ENCODE data around the gene TMEM134. TPM values are rescaled to one million over a fixed set of nuclear protein-coding genes. Genes with fewer than 3 reads are reported as not detected.
A peak's percentile ranks its signal among the peaks of the same experiment; 100 is the strongest.
"Not testable (repeated sequence)": the region's sequence is repeated elsewhere in the genome, so short reads cannot be mapped to it uniquely, and the experiment has no call there.

The TMEM134 gene
- total and polyA plus RNA-seq, 7 donors: 57.1 to 121 (median 81.7) TPM

DNA sequence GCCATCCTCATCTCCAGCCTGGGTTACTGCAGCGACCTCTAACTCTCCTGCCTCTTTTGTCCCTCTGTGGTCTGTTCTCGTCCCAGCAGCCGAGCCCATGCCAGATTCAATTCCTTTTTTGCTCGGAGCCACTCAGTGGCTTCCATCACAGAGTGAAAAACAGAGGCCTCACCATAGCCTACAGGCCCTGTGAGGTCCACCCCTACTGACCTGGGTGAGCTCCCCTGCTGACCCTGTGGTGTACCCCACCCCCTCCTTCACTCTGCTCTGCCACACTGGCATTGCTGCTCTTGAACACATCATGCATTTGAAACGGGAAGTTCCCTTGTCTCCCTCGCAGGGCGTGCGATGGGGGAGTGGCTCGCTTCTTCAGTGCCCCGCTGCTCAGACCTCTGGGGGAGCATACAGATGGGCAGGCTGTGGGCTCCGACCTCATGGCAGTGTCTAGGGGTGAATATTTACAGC, 15.8 kb upstream of the TMEM134 start:
- no peak overlapping the region for H3K4me3 ChIP-seq
- peaks cover 0 to 32% of the 10 kb centered on the region in 2 donors for H3K36me3 ChIP-seq (ENCODE audit: insufficient read depth in 1 of 2, low read depth in 1 of 2)
- TF ChIP-seq CTCF (IDR thresholded peaks at IDR 0.05): no peak
- H3K27ac ChIP-seq: no peak overlapping the region
- H3K4me1 ChIP-seq: peaks cover 11% of the 10 kb centered on the region
- H3K9me3 ChIP-seq: no peaks in the 10 kb centered on the region
- ATAC-seq (no peak), DNase-seq (no peak)
- intact Hi-C loops (cut with DNase I): no loop called here
- WGBS, 3 donors: 75 to 85% (median 79%) methylated on average over 11 of the region's 11 CpGs
- H3K27me3 ChIP-seq (ENCODE audit: insufficient read depth in 3 of 3, low read length in 2 of 3): no peaks in the 10 kb centered on the region

DNA sequence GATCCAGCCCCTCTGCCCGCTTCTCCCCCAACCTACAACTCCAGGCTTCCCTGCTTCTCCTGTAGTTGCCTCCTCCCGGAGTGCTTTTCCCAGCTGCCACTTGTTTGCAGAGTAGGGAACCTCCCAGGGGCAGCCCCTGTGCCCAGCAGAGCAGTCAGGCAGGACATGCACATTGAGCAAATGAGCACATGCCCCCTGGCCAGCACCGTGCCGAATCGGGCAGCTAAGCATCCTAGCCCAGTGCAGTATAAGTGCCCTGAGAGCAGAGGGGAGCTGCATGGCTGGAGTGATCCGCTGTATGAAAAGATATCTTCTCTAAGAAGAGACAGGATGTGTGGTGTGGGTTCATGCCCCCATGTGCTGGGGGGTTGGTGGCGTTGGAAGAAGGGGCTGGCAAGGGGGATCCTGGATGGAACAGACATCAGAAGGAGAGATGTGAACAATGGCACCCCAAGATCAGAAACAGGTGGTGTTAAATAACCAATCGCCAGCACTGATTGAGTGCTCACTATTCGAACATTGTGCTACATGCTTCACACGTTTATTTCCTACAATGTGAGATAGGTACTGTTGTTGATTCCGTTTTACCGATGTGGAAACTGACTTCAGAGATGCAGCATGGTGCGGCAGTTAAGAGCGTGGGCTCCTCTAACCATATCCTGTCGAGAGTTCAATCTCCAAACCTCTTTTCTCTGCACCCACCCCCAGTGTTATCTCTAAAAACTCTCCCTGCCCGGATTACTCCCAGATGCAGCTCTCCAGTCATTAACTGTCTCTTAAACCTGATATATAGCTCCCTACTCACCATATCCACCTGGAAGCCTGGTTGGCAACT, 15.0 kb upstream of the TMEM134 start:
- H3K9me3 ChIP-seq: no peaks in the 10 kb centered on the region
- H3K27me3 ChIP-seq (ENCODE audit: insufficient read depth in 3 of 3, low read length in 2 of 3): no peaks in the 10 kb centered on the region
- 76 to 85% (median 81%) methylated on average over 16 of the region's 16 CpGs for WGBS, 3 donors
- peak overlapping the region; percentile 5 for H3K27ac ChIP-seq
- intact Hi-C loops (cut with DNase I): no loop called here
- DNase-seq (no peak), ATAC-seq (no peak)
- H3K4me3 ChIP-seq: peak overlapping the region; percentile 75
- peaks cover 0 to 23% of the 10 kb centered on the region in 2 donors for H3K36me3 ChIP-seq (ENCODE audit: insufficient read depth in 1 of 2, low read depth in 1 of 2)
- H3K4me1 ChIP-seq: peaks cover 11% of the 10 kb centered on the region
- TF ChIP-seq CTCF (IDR thresholded peaks at IDR 0.05): no peak

DNA sequence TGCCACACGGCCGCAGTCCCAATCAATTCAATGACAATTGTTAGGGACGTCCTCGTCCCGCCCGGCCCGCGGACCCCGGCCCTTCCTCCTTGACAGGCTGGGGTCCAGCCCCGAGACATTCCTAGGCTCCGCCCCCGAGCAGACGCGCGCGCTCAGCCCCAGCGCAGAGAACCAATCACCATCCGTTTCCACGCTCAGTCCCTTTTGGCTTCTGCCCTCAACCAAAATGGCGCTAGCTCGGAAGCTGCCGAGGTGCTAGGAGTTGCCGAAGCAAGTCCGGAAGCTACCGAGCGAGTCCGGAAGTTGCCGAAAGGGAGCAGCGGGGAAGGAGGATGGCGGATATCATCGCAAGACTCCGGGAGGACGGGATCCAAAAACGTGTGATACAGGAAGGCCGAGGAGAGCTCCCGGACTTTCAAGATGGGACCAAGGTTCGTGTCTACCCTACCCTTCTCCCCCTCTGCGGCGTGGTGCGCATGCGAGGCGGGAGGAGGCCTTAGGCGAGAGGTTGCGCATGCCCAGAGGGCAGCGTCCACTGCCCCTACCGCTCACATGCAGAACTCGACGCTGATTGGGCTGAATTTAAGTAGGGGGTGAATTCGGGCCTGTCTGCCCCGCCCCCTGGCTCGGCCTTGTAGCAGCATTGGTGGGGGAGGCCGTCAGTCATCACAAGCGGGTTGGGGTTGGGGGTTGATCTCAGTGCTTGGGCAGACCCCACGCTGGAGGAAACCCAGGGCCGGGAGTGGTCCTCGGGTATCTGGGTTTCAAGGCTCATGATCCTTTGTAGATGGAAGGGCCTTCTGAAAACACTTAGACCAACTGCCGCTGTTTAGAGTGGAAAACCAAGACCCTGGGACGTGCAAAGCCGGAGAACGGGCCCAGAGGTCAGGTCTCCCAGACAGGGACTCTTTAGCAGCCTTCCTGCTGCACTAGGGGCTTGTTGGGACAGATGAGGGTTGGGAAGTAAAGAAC, 14.1 kb upstream of the TMEM134 start, which contains the start of gene AIP:
TSS of gene AIP (plus strand) at position 200 of the 972 bp plus-strand sequence. CDS start at position 333, 133 bp downstream.
- H3K4me1 ChIP-seq: peaks cover 11% of the 10 kb centered on the region
- WGBS, 3 donors: 9 to 10% (median 9%) methylated on average over 58 to 60 of the region's 60 CpGs
- peak; percentile 9 for TF ChIP-seq CTCF (IDR thresholded peaks at IDR 0.05)
- ATAC-seq (peak; percentile 98 to 99 (median 98)), DNase-seq (peak; percentile 97 to 99)
- peak within 1 kb of the TSS; percentile 83 for H3K27ac ChIP-seq
- H3K4me3 ChIP-seq: peak within 1 kb of the TSS; percentile 75
- H3K9me3 ChIP-seq: no peaks in the 10 kb centered on the region
- H3K27me3 ChIP-seq (ENCODE audit: insufficient read depth in 3 of 3, low read length in 2 of 3): no peaks in the 10 kb centered on the region
- intact Hi-C loops (cut with DNase I): no loop called here
- H3K36me3 ChIP-seq (ENCODE audit: insufficient read depth in 1 of 2, low read depth in 1 of 2): peaks cover 0 to 20% of the 10 kb centered on the region in 2 donors

- 41 to 48% (median 47%) methylated on average over 19 of the region's 19 CpGs for WGBS, 3 donors
- H3K9me3 ChIP-seq: no peaks in the 10 kb centered on the region
Measured at GRCh38 chr11:67482275-67482826, 13.3 kb upstream of the TMEM134 start.

DNA sequence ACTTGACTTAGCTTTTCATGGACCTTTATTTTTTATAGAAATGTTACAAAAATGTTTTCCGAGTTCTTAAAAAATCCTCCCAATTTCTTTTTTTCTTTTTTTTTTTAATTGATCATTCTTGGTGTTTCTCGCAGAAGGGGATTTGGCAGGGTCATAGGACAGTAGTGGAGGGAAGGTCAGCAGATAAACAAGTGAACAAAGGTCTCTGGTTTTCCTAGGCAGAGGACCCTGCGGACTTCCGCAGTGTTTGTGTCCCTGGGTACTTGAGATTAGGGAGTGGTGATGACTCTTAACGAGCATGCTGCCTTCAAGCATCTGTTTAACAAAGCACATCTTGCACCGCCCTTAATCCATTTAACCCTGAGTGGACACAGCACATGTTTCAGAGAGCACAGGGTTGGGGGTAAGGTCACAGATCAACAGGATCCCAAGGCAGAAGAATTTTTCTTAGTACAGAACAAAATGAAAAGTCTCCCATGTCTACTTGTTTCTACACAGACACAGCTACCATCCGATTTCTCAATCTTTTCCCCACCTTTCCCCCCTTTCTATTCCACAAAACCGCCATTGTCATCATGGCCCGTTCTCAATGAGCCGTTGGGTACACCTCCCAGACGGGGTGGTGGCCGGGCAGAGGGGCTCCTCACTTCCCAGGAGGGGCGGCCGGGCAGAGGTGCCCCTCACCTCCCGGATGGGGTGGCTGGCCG, 8.4 kb upstream of the TMEM134 start:
- ATAC-seq; H3K9me3 ChIP-seq; H3K27ac ChIP-seq; intact Hi-C loops (cut with DNase I); H3K27me3 ChIP-seq (ENCODE audit: insufficient read depth in 3 of 3, low read length in 2 of 3); H3K4me1 ChIP-seq; H3K36me3 ChIP-seq (ENCODE audit: insufficient read depth in 1 of 2, low read depth in 1 of 2); H3K4me3 ChIP-seq; DNase-seq: not testable (repeated sequence)
- 77 to 84% (median 81%) methylated on average over 12 to 14 of the region's 16 CpGs for WGBS, 3 donors

More at GRCh38 chr11:67482275-67482826, 13.3 kb upstream of the TMEM134 start:
- DNase-seq (no peak), ATAC-seq (peak in 1 of 4 donors; percentile 18)
- peaks cover 0 to 12% of the 10 kb centered on the region in 2 donors for H3K36me3 ChIP-seq (ENCODE audit: insufficient read depth in 1 of 2, low read depth in 1 of 2)
- no peaks in the 10 kb centered on the region for H3K27me3 ChIP-seq (ENCODE audit: insufficient read depth in 3 of 3, low read length in 2 of 3)
- intact Hi-C loops (cut with DNase I): no loop called here
- H3K27ac ChIP-seq: peak overlapping the region; percentile 83
- H3K4me1 ChIP-seq: peaks cover 11% of the 10 kb centered on the region
- H3K4me3 ChIP-seq: peak overlapping the region; percentile 75
- no peak for TF ChIP-seq CTCF (IDR thresholded peaks at IDR 0.05)

DNA sequence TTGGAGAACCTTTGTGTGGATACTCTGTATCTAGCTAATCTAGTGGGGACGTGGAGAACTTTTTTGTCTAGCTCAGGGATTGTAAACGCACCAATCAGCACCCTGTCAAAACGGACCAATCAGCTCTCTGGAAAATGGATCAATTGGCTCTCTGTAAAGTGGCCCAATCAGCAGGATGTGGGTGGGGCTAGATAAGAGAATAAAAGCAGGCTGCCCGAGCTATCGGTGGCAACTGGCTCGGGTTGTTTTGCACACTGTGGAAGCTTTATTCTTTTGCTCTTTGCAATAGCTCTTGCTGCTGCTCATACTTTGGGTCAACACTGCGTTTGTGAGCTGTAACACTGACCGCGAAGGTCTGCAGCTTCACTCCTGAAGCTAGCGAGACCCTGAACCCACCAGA, 7.6 kb upstream of the TMEM134 start:
- ATAC-seq; H3K27ac ChIP-seq; H3K4me3 ChIP-seq; H3K4me1 ChIP-seq; DNase-seq; intact Hi-C loops (cut with DNase I); H3K36me3 ChIP-seq (ENCODE audit: insufficient read depth in 1 of 2, low read depth in 1 of 2); H3K27me3 ChIP-seq (ENCODE audit: insufficient read depth in 3 of 3, low read length in 2 of 3); H3K9me3 ChIP-seq: not testable (repeated sequence)
- 73 to 78% (median 77%) methylated on average over 10 of the region's 10 CpGs for WGBS, 3 donors

All from psoas muscle (tissue), 8 donors.